Heart left ventricle (tissue), 16 donors: ENCODE results near the gene ANAPC2. TPM values are rescaled to one million over a fixed set of nuclear protein-coding genes. Genes with fewer than 3 reads are reported as not detected.

Source experiments
- ATAC-seq, 4 donors: fragments of 200-7000 bp; cut with Tn5 transposase; one replicate each; pipeline ENCODE4 v1.9.1; 2020 to 2022; ENCODE audit warnings: moderate library complexity in 4 of 4, mild to moderate bottlenecking in 3 of 4, moderate number of reproducible peaks in 1 of 4
- DNase-seq, 5 donors: peaks; one replicate each; pipeline ENCODE4 v3.0.0-alpha.2; 2020
- H3K27ac ChIP-seq, 12 donors: fragments of 200-600 bp; sonication (generic) in 4 of 12; one replicate each; pipeline versions ENCODE4 v1.5.0 to v1.8.0; 2016 to 2022; ENCODE audit warnings: mild to moderate bottlenecking in 2 of 12
- H3K27me3 ChIP-seq, 9 donors: fragments of 200-600 bp; sonication (generic) in 2 of 9; one replicate each; pipeline versions ENCODE4 v1.5.1 to v1.8.0; 2016 to 2022; ENCODE audit warnings: mild to moderate bottlenecking in 3 of 9
- H3K36me3 ChIP-seq, 9 donors: fragments of 200-600 bp; sonication (generic) in 2 of 9; one replicate each; pipeline versions ENCODE4 v1.5.0 to v1.8.0; 2018 to 2022; ENCODE audit warnings: mild to moderate bottlenecking in 2 of 9
- H3K4me1 ChIP-seq, 12 donors: fragments of 200-600 bp; sonication (generic) in 4 of 12; one replicate each; pipeline versions ENCODE4 v1.5.0 to v1.8.0; 2016 to 2022; ENCODE audit warnings: mild to moderate bottlenecking in 3 of 12
- H3K4me3 ChIP-seq, 12 donors: fragments of 200-600 bp; sonication (generic) in 4 of 12; one replicate each; pipeline versions ENCODE4 v1.5.0 to v1.8.0; 2017 to 2022; ENCODE audit warnings: mild to moderate bottlenecking in 9 of 12, moderate library complexity in 4 of 12
- H3K9me3 ChIP-seq, 12 donors: fragments of 200-600 bp; sonication (generic) in 4 of 12; one replicate each; pipeline versions ENCODE4 v1.5.0 to v1.8.0; 2016 to 2022; ENCODE audit warnings: mild to moderate bottlenecking in 1 of 12
- CTCF ChIP-seq, 12 donors: fragments of 200-600 bp; sonication (generic) in 4 of 12; IDR thresholded peaks; one replicate each; pipeline versions ENCODE4 v1.5.0 to v1.8.0; 2018 to 2022; ENCODE audit warnings: antibody characterized with exemption in 12 of 12, mild to moderate bottlenecking in 5 of 12
- POLR2A ChIP-seq, 2 donors: fragments of 450-650 bp; IDR thresholded peaks; one replicate each; pipeline ENCODE4 v1.6.1; 2017; ENCODE audit warnings: antibody characterized with exemption in 2 of 2, mild to moderate bottlenecking in 2 of 2, moderate library complexity in 2 of 2
- WGBS, 4 donors: extraction: QIAGEN DNeasy Blood & Tissue Kit in 2 of 4; methylation state at CpG; one replicate each; pipeline versions ENCODE4 v1.1.5 to v1.1.7; 2013 to 2018; 5-methylcytosine and 5-hydroxymethylcytosine counted together
- intact Hi-C, 10 donors: fragments of 100-400 bp; cut with DNase I; formaldehyde crosslinking; loops; one replicate each; pipeline versions ENCODE4 v1.11.1 to v1.14.2; 2022
- polyA plus RNA-seq, 2 donors: library from polyadenylated mRNA; stranded (reverse); fragments of 200-250 nt; gene quantifications; one replicate each; pipeline ENCODE4 v1.2.3, GENCODE V29; 2013
- total RNA-seq, 9 donors: library from RNA; depleted of rRNA in 2 of 9; stranded (reverse); fragments of >200 nt in 2 of 9; fragmentation: NEBNext Ultra II Directional in 3 of 9; extraction: Animal tissue kit (Norgen Biotek cat#: 25700) in 3 of 9; gene quantifications; one replicate each; pipeline versions ENCODE4 v1.1.0 to v1.2.4, GENCODE V29; 2016 to 2023
- donor health status: ischemic (EF 13 %, LVEDD 7.1; RV severe dilation, severe dysfunction).
- donor health status: healthy with polysubstance abuse.
- donor health status: DM: no; HTN: yes; CAD: no.
- donor health status: DM: no; HTN: no; CAD: no.
- donor health status: ischemic (EF 25% LVEDD 6.9; RV normal size, moderate dysfunction).
- donor health status: ischemic (EF 25% LVEDD 5.7; RV mildly dilated, moderate dysfunction).
- donor health status: healthy.
- donor health status: DM: yes; HTN: yes; CAD: no.
- donor health status: ischemic (EF 35%, LVEDD 5.7; RV mildly dilated, moderate dysfunction).
- donor health status: nonischemic (EF 11% LVEDD 7.7; RV severe dilation, severe dysfunction).
- donor health status: DM: yes; HTN: yes; CAD: no.
- donor health status: PGD.
- donor health status: ischemic (EF 29% LVEDD 5.4; RV normal size, mild dysfunction).
- donor health status: nonischemic (EF 23%, LVEDD 6.1; RV moderate dilation, normal function).

ANAPC2 gene
- total and polyA plus RNA-seq, 11 donors = 14.3 to 35.9 (median 28.9) TPM

- H3K36me3 ChIP-seq = peaks cover 0 to 84% (median 62%) of the 10 kb centered on the region in 9 donors
- H3K4me1 ChIP-seq = peaks cover 0 to 9% (median 0%) of the 10 kb centered on the region in 12 donors
- no peaks in the 10 kb centered on the region for H3K27me3 ChIP-seq
- no peak for DNase-seq
- ATAC-seq = no peak
- no peak overlapping the region for H3K27ac ChIP-seq
- H3K4me3 ChIP-seq = no peak overlapping the region
- no peak for TF ChIP-seq CTCF (IDR thresholded peaks at IDR 0.05)
- TF ChIP-seq POLR2A (IDR thresholded peaks at IDR 0.05) = no peak
- WGBS, 4 donors = 91 to 96% (median 94%) methylated on average over 6 to 20 of the region's 20 CpGs
- no peaks in the 10 kb centered on the region for H3K9me3 ChIP-seq
- intact Hi-C loops = loop anchor here in 4 of 10 donors (10.0 kb wide), 2 partner anchors 56 to 66 kb away; partner anchors contain the start of gene DPP7 (in 1 of the 4)
These were observed 7.9 kb downstream of the ANAPC2 start for GRCh38 chr9:137180491-137180890.

- Histone ChIP-seq H3K27me3 (no peaks in the 10 kb centered on the region), H3K9me3 (no peaks in the 10 kb centered on the region), H3K4me1 (peaks cover 0 to 4% (median 0%) of the 10 kb centered on the region in 12 donors), H3K27ac (no peak overlapping the region), H3K36me3 (peaks cover 0 to 76% (median 60%) of the 10 kb centered on the region in 9 donors), H3K4me3 (no peak overlapping the region)
- DNase-seq = no peak
- TF ChIP-seq CTCF (IDR thresholded peaks at IDR 0.05) (no peak), POLR2A (IDR thresholded peaks at IDR 0.05) (no peak)
- WGBS, 4 donors = 93 to 96% (median 95%) methylated on average over 12 to 17 of the region's 17 CpGs
- intact Hi-C loops = loop anchor here in 4 of 10 donors (10.0 kb wide), 2 partner anchors 55 to 65 kb away; partner anchors contain the start of gene DPP7 (in 1 of the 4)
- peak in 1 of 4 donors; percentile 7 for ATAC-seq
These were observed 8.6 kb downstream of the ANAPC2 start for GRCh38 chr9:137179761-137180160.

- intact Hi-C loops = no loop called here
- 90 to 92% (median 91%) methylated on average over 18 to 19 of the region's 19 CpGs for whole genome bisulfite sequencing, 4 donors
- Histone ChIP-seq H3K27ac (no peak overlapping the region), H3K4me3 (no peak overlapping the region), H3K36me3 (peaks cover 0 to 73% (median 60%) of the 10 kb centered on the region in 9 donors), H3K9me3 (no peaks in the 10 kb centered on the region), H3K4me1 (peaks cover 0 to 4% (median 0%) of the 10 kb centered on the region in 12 donors), H3K27me3 (no peaks in the 10 kb centered on the region)
- DNase-seq (no peak), ATAC-seq (no peak)
- no peak for TF ChIP-seq POLR2A (IDR thresholded peaks at IDR 0.05)
- no peak for TF ChIP-seq CTCF (IDR thresholded peaks at IDR 0.05)
These were observed 9.3 kb downstream of the ANAPC2 start for GRCh38 chr9:137178939-137179630.

GRCh38 chr9:137178201-137178938, 10.0 kb downstream of the ANAPC2 start:
- H3K4me3 ChIP-seq = no peak overlapping the region
- H3K36me3 ChIP-seq = peaks cover 0 to 65% (median 53%) of the 10 kb centered on the region in 9 donors
- peaks cover 0 to 4% (median 0%) of the 10 kb centered on the region in 12 donors for H3K4me1 ChIP-seq
- no peak for TF ChIP-seq CTCF (IDR thresholded peaks at IDR 0.05)
- TF ChIP-seq POLR2A (IDR thresholded peaks at IDR 0.05) = no peak
- DNase-seq (no peak), ATAC-seq (peak in 1 of 4 donors; percentile 10)
- 85 to 89% (median 87%) methylated on average over 21 to 23 of the region's 23 CpGs for WGBS, 4 donors
- H3K27me3 ChIP-seq = peaks cover 0 to under 1% (median 0%) of the 10 kb centered on the region in 9 donors
- H3K9me3 ChIP-seq = no peaks in the 10 kb centered on the region
- intact Hi-C loops = no loop called here
- H3K27ac ChIP-seq = no peak overlapping the region
